ENCODE results near the gene BPIFB4.

DNA sequence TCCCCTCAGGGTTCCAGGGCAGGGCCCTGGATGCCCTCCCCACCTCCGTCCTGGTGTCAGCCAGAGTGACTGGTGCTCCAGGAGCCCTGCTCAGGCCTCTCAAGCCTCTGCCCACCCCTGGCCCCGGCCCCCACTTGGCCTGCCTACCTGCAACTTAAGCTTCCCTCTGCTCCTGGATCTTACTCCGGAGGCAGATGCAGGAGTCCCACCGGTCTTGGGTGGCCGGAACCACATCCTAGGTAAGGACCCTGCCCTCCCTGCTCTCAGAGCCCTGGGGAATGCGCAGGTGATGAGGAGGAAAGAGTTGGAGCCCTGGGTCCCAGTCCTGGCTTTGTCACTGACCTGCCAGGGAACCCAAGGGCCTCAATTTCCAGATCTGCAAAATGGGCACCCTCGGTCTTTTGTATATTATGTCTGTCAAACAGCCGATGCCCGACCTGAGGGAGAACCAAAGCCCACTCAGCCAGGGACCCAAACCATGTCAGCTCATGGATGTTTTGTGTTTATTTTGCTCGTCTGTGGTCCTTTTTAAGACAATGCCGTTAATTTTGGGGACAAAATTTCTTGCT, 54.0 kb downstream of the BPIFB4 start:
- TF ChIP-seq POLR2AphosphoS5 (IDR thresholded peaks at IDR 0.05; ENCODE audit: low read depth, low read length) (no peak), TCF7L2 (IDR thresholded peaks at IDR 0.05; ENCODE audit: low read depth, low read length) (no peak)
